GDM1 (cell line): ENCODE results near the gene CAPN7.
A peak's percentile ranks its signal among the peaks of the same experiment; 100 is the strongest.

Experiments
- DNase-seq: peaks from one replicate; lab custom pipeline; 2025; lab: John Stamatoyannopoulos, UW

The CAPN7 gene

DNA sequence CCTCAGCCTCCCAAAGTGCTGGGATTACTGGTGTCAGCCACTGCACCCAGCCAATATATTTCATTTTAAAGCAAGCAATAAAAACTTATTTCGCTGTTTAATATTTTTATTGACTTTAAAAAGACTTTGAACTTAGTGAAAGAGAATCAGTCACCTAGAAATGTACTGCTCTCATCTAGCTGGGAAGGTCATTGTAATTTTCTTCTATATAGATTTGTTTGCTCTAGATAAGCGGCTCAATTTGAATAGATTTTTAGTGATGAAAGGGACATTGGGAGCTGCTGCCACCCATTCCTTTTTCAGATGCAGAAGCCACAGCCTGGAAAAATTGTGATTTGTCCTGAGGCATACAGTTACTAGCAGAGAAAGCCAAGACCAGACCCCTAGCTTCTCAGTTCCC is 40.1 kb downstream of the CAPN7 start:
- no peak for DNase-seq

- no peak for DNase-seq
These were observed 47.1 kb downstream of the CAPN7 start for GRCh38 chr3:15253023-15253697.

DNA sequence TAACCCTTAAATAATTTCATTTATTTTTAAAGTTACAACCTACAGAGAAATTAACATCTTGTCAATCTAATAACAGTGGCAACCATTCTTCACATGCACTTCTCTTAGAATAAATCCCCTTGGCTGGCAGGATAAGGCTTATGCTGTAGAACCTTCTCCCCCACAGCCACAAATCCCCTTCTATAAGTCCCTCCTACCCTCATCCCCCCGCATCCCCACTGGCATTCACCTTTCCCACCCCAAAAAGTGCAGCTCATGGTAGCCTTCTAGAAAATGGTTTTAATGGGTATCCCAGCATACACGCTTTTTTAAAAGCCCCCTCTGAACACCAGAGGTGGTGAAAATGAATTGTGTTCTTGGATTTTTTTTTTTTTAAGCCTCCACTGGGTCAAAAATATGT is 49.2 kb downstream of the CAPN7 start:
- DNase-seq = no peak

DNA sequence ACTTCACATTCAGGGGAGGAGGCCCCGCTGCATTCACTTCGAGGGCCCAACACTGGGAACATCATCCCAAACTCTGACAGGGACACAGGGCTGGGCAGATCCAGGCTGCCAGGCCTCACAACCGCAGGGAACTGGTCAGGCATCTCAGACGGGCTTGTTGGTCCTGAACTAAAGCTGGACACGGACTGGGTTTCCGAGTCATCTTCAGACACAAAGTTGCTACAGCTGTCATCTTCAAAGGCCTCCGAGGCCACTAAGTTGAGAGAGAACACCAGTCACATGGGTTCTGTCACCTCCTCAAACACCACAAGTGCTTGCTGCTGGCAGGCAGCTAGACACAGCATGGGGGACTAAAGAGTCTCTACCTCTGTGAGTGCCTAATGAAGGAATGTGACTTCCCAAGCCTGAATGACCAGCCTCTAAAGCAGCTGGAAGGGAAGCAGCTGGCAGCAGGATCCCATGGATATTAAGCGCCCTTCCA is 50.9 kb downstream of the CAPN7 start:
- no peak for DNase-seq

- DNase-seq = no peak
These were observed 52.7 kb downstream of the CAPN7 start for GRCh38 chr3:15258720-15259119.

DNA sequence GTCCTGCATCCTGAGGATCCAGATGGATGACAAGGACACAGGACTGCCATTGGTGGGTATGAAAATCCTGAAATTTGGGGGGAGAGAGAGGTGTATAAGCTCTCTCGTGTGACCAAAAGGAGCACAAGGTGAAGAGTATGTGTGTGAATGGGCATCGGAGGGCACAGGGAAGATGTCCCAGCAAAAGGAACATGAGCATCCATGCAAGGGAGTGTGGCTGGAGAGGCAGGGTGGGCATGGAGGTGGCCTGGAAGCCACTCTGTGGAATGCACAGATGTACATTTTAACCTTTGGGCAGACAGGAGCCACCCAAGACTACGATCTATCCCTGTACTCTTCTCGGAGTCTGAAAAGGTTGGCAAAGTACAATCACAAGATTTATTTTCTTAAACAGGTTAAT is 54.5 kb downstream of the CAPN7 start:
- no peak for DNase-seq

DNA sequence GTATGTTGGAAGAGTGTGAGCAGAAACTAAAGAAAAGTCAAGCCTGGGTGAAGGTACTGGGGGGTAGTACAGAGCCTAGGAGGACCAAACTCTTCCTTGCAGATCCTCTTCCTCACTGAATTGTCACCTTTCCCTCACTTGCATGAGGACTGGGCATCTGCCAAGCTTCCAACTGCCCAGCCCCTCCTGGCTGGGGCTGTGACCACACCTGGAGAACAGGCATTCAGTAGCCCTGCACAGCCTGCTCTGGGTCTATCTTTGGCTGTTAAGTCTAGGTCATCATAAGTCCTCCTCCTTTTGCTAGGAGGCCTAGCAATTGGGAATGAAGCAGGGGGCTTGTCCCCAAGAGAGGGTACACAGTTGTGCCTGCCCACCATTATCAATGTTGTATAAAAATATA is 55.2 kb downstream of the CAPN7 start:
- DNase-seq = no peak

- no peak for DNase-seq
These were observed 56.0 kb downstream of the CAPN7 start for GRCh38 chr3:15262021-15262420.

DNA sequence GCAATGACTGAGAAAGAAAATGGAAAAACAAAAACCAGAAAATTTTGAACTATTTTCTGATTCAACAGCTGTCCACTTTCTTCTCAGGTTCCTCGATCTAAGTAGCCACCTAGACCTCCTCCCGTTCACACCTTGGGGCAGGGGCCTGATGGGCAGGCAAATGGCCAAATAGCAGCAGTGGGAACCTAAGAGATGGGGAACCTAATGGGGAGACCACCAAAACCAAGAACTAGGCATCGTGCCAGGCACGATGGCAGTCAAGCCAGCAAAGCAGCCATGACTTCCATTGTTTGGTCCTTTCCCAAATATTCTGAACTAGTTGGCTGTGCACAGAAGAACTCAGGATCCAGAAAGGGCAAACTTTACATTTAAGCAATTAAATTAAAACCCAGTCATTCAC is 57.1 kb downstream of the CAPN7 start:
- DNase-seq = no peak

DNA sequence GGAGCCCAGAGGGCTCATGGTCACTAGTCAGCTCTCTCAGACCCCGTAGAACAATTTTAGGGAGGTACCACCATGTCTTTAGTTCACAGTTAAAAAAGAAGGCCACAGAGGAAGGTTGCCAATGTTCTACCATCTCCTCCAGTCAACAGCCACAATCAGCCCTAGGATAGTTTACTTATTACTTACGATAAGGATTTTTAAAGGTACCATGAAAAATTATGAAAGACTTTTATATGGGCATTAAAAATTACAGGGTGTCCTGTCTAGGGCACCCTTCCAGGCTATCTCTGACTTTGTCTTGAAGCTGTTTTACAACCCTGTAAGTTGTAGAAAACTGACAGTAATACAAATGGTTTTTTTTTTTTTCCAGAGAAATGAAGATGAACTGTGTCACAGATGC is 57.9 kb downstream of the CAPN7 start:
- DNase-seq = no peak

GRCh38 chr3:15264486-15264885 is 58.4 kb downstream of the CAPN7 start:
- DNase-seq = no peak

DNA sequence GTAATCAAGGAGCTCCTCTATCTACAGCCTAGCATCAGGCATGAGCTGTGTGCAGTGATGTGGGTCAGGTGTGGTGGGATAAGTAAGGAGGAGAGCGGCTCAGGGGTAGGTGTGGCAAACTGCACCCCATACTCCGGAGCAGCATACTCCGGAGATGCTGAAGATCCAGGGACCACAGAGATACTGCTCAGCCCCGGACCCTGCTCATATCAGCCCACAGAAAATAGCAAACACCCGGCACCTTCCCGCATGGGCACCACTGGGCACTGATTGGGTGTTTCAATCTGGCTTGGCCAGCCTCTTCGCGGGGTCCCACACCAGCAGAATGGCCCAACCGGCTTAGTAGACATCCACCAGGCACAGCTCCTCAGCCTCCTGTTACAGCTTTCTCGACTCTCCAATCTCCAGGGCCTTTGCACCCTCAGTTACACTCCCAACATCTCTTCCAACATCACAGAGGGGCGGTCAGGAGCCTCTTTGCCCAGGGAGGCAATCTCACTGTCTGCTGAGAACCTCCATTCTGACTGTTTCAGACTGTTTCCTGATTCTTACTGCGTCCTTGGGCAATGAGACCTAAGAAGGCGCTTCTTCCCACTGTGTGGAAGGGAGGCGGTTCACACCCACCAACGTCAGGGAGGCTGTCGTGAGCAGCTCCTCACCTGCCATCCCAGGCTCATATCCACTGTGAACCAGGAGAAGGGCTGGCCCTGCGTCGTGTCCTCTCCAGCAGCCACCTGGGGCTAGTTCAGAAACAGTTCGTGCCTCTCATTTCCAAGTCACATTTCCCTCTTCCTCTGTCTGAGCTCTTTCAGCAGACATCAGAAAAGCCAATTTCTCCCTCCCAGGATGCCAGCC is 59.8 kb downstream of the CAPN7 start:
- no peak for DNase-seq

GRCh38 chr3:15266510-15267376 is 60.7 kb downstream of the CAPN7 start:
- DNase-seq = no peak

- DNase-seq = no peak
These were observed 61.5 kb downstream of the CAPN7 start for GRCh38 chr3:15267502-15267901.

GRCh38 chr3:15268033-15268631 is 62.1 kb downstream of the CAPN7 start:
- peak; percentile 72 for DNase-seq

DNA sequence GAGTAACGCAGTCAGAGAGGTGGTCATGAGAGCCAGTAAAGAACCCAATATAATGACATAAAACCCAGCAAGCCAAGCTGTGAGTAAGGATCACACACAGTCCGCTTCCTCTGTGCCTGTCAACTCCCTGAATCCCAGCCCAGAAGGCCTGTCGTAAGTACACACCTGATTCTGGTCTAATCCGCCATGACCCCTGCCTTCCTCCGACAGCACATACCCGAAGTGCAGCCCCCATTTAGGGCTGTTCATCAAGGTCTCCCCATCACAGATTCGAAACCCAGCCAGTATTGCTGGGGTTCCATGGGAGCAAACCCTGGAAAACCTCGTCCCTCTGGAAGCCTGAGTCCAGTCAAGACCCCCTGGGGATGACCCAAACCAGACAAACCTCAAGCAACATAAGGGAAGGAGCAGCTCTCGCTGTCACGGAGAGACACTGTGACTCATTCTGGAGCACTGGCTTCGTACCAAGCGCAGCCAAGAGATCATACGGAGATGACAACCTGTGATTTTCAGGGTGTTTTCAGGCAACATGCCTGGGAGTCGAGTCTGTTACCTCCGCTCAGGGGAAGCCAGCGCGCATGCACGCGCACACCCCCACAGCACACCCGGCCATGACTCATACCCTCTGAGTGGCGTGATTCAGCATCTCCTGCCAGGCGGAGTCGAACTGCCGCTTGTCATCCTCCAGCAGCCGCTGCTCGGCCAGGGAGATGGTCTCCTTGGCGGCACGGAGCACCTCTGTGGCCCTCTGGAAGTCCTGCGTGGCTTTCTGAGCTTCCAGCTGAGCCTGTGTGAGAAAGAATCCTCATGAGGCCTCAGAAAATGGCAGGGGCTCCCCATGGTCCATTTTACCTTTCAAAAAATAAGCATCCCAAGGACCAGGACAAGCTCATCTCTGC is 63.3 kb downstream of the CAPN7 start:
- peak; percentile 77 for DNase-seq

DNA sequence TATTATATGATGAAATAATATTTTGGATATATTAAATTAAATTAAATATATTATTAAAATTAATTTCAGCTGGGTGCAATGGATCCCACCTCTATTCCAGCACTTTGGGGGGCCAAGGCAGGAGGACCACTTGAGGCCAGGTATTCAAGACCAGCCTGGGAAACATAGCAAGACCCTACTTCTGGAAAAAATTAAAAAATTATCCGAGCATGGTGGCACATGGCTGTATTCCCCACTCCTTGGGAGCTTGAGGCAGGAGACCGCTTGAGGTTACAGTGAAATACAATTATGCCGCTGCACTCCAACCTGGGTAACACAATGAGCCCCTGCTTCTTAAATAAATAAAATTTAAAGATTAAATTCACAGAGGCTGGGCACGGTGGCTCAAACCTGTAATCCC is 65.0 kb downstream of the CAPN7 start:
- DNase-seq = no peak

GRCh38 chr3:15271785-15272381 is 65.8 kb downstream of the CAPN7 start:
- DNase-seq = peak; percentile 84

DNA sequence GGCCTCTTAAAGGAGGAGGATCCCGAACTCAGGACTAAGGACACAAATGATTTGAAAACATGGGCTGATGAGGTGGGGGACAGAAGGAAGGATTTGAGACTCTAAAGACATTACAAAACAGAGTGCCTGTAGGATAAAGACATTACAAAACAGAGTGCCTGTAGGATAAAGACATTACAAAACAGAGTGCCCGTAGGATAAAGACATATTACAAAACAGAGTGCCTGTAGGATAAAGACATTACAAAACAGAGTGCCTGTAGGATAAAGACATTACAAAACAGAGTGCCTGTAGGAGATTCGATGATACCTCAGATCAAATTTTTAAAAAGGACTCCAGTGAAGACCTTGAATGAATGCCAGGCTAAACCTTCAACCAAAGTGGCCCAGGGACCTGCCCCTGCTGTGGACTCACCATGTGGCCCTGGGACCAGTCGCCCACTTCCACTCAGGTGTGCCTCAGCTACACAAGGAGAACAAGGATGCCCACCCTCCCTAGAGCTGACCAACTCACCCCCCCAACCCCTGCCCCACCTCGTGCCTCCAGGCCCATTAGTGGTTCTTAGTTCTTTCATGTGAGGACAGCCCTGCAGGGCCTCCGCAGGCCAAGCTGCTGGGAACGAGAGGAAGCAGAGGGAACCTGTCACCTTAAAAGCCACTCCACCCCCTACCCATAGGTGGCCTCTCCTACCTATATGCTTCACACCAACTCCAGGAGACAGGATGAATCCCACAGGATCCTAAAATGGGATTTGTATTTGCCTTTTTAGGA is 66.6 kb downstream of the CAPN7 start:
- no peak for DNase-seq

- DNase-seq = no peak
These were observed 67.2 kb downstream of the CAPN7 start for GRCh38 chr3:15273227-15273626.
